ENCODE measurements around the gene AP3B1.
A peak's percentile ranks its signal among the peaks of the same experiment; 100 is the strongest.
"Not testable (repeated sequence)": the region's sequence is repeated elsewhere in the genome, so short reads cannot be mapped to it uniquely, and the experiment has no call there.

AP3B1 gene

DNA sequence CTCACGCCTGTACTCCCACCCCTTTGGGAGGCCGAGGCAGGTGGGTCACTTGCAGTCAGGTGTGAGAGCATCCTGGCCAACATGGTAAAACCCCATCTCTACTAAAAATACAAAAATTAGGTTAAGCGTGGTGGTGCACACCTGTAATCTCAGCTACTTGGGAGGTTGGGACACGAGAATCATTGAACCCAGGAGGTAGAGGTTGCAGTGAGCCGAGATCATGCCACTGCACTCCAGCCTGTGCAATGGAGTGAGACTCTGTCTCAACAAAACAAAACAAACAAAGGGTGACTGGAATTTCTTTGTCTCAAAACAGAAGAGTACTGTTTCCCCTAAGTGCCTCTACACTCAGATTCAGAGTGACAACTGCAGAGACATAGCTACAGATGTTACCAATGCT, 116.1 kb downstream of the AP3B1 start:
- in situ Hi-C loops (cut with HindIII; ENCODE audit: low sequenced_read_pairs): no loop called here
- no peak overlapping the region for H3K4me3 ChIP-seq (ENCODE audit: low read depth, low read length)
- DNase-seq (ENCODE audit: low read depth): no peak
- no peak for TF ChIP-seq CTCF (IDR thresholded peaks at IDR 0.05; ENCODE audit: low read depth, low read length, missing control alignments)

- H3K4me3 ChIP-seq (ENCODE audit: low read depth, low read length); in situ Hi-C loops (cut with HindIII; ENCODE audit: low sequenced_read_pairs); DNase-seq (ENCODE audit: low read depth): not testable (repeated sequence)
Observed at GRCh38 chr5:78170335-78170734, 124.2 kb downstream of the AP3B1 start.

GRCh38 chr5:78162253-78162862, 132.1 kb downstream of the AP3B1 start:
- in situ Hi-C loops (cut with HindIII; ENCODE audit: low sequenced_read_pairs): no loop called here
- peak; percentile 19 for DNase-seq (ENCODE audit: low read depth)
- H3K4me3 ChIP-seq (ENCODE audit: low read depth, low read length): no peak overlapping the region
- peak; percentile 43 for TF ChIP-seq CTCF (IDR thresholded peaks at IDR 0.05; ENCODE audit: low read depth, low read length, missing control alignments)

- no peak overlapping the region for H3K4me3 ChIP-seq (ENCODE audit: low read depth, low read length)
- TF ChIP-seq CTCF (IDR thresholded peaks at IDR 0.05; ENCODE audit: low read depth, low read length, missing control alignments): no peak
- in situ Hi-C loops (cut with HindIII; ENCODE audit: low sequenced_read_pairs): no loop called here
- DNase-seq (ENCODE audit: low read depth): no peak
Observed at GRCh38 chr5:78157001-78157400, 137.5 kb downstream of the AP3B1 start.

GRCh38 chr5:78151594-78152271, 142.8 kb downstream of the AP3B1 start:
- in situ Hi-C loops (cut with HindIII; ENCODE audit: low sequenced_read_pairs): no loop called here
- DNase-seq (ENCODE audit: low read depth): no peak
- no peak for TF ChIP-seq CTCF (IDR thresholded peaks at IDR 0.05; ENCODE audit: low read depth, low read length, missing control alignments)
- H3K4me3 ChIP-seq (ENCODE audit: low read depth, low read length): no peak overlapping the region

GRCh38 chr5:78137290-78137689, 157.2 kb downstream of the AP3B1 start:
- H3K4me3 ChIP-seq (ENCODE audit: low read depth, low read length): no peak overlapping the region
- DNase-seq (ENCODE audit: low read depth): no peak
- in situ Hi-C loops (cut with HindIII; ENCODE audit: low sequenced_read_pairs): no loop called here
- TF ChIP-seq CTCF (IDR thresholded peaks at IDR 0.05; ENCODE audit: low read depth, low read length, missing control alignments): no peak

GRCh38 chr5:78133423-78133822, 161.1 kb downstream of the AP3B1 start:
- in situ Hi-C loops (cut with HindIII; ENCODE audit: low sequenced_read_pairs): no loop called here
- H3K4me3 ChIP-seq (ENCODE audit: low read depth, low read length): no peak overlapping the region
- no peak for TF ChIP-seq CTCF (IDR thresholded peaks at IDR 0.05; ENCODE audit: low read depth, low read length, missing control alignments)
- DNase-seq (ENCODE audit: low read depth): no peak
